Lung (tissue), 12 donors: ENCODE data around the gene USP38. TPM values are rescaled to one million over a fixed set of nuclear protein-coding genes. Genes with fewer than 3 reads are reported as not detected.
"Not testable (repeated sequence)": the region's sequence is repeated elsewhere in the genome, so short reads cannot be mapped to it uniquely, and the experiment has no call there.

Source experiments
- ATAC-seq: fragments of 200-7000 bp; cut with Tn5 transposase; one replicate; pipeline ENCODE4 v1.9.1; 2020; ENCODE audit warnings: moderate number of reproducible peaks; ENCODE audit not compliant: insufficient read depth, low FRiP score
- DNase-seq, 3 donors: peaks; one replicate each; pipeline ENCODE4 v3.0.0-alpha.2; 2013 to 2017
- H3K27ac ChIP-seq, 2 donors: one replicate each; pipeline ENCODE4 v1.5.1; 2013; ENCODE audit warnings: mild to moderate bottlenecking in 2 of 2, moderate library complexity in 2 of 2, control low read depth in 1 of 2, inconsistent platforms in 1 of 2, low read depth in 1 of 2, low read length in 1 of 2
- H3K27me3 ChIP-seq, 3 donors: one replicate each; pipeline ENCODE4 v1.5.1; 2013; ENCODE audit warnings: low read length in 2 of 3; ENCODE audit not compliant: control insufficient read depth in 3 of 3, insufficient read depth in 3 of 3
- H3K36me3 ChIP-seq, 4 donors: one replicate each; pipeline ENCODE4 v1.5.1; 2013; ENCODE audit warnings: low read length in 4 of 4, mild to moderate bottlenecking in 1 of 4, moderate library complexity in 1 of 4; ENCODE audit not compliant: control insufficient read depth in 4 of 4, insufficient read depth in 4 of 4
- H3K4me1 ChIP-seq, 5 donors: one replicate each; pipeline ENCODE4 v1.5.1; 2013; ENCODE audit warnings: low read length in 5 of 5, mild to moderate bottlenecking in 2 of 5, moderate library complexity in 1 of 5; ENCODE audit not compliant: control insufficient read depth in 5 of 5, insufficient read depth in 5 of 5
- H3K4me3 ChIP-seq: one replicate; pipeline ENCODE4 v1.5.1; 2013; ENCODE audit warnings: mild to moderate bottlenecking, control low read depth, moderate library complexity
- H3K9ac ChIP-seq, 2 donors: one replicate each; pipeline ENCODE4 v1.5.1; 2013; ENCODE audit warnings: low read length in 2 of 2, control low read depth in 1 of 2; ENCODE audit not compliant: insufficient read depth in 1 of 2
- H3K9me3 ChIP-seq, 4 donors: one replicate each; pipeline ENCODE4 v1.5.1; 2013; ENCODE audit warnings: low read length in 3 of 4, mild to moderate bottlenecking in 1 of 4, moderate library complexity in 1 of 4; ENCODE audit not compliant: control insufficient read depth in 4 of 4, insufficient read depth in 3 of 4
- WGBS, 2 donors: extraction: QIAGEN DNeasy Blood & Tissue Kit; methylation state at CpG; one replicate each; pipeline ENCODE4 v1.1.7; 2013; 5-methylcytosine and 5-hydroxymethylcytosine counted together
- polyA plus RNA-seq, 2 donors: library from polyadenylated mRNA; stranded (reverse); fragments of 200-250 nt; gene quantifications; one replicate each; pipeline ENCODE4 v1.2.1, GENCODE V29; 2013
- total RNA-seq, 2 donors: library from RNA; depleted of rRNA in 1 of 2; stranded (reverse); fragments of >200 nt in 1 of 2; gene quantifications; one replicate each; pipeline ENCODE4 v1.2.1, GENCODE V29; 2014 to 2021
- TF ChIP-seq, protein P1 (sequence below): IDR thresholded peaks from 2 replicates; pipeline ENCODE4 v1.5.1; 2012; ENCODE audit warnings: mild to moderate bottlenecking; ENCODE audit errors: control extremely low read depth, extremely low read depth
- donor health status: control.
- donor health status: control.
- donor health status: Bipolar disorder and iron deficiency.
- donor health status: healthy.
- donor health status: DM: yes; HTN: yes; CAD: no.

USP38 gene
- total and polyA plus RNA-seq, 4 donors, result 6.1 to 34.5 (median 18.8) TPM

DNA sequence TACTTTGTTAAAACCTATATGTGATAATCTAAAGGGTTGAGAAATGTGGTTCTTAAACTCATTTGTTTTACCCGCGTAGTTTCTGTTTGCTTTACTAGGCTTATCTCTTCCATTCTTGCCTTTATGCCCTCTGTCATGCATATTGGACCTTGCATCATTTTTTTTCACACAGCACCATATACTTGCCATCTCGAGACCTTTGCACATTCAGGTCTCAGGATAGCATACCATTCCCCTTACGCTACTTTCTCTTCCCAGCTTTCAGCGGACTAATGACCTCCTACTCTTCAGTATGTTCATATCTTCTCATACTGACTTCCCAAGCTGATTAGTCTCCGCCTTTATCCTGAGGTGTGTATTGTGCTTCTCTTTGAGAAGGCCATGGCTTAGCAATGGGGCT lies 40.5 kb downstream of the USP38 start:
- Histone ChIP-seq H3K4me1 (peaks cover 0 to 10% (median 0%) of the 10 kb centered on the region in 5 donors), H3K4me3 (no peak overlapping the region), H3K9me3 (no peaks in the 10 kb centered on the region), H3K27ac (no peak overlapping the region), H3K27me3 (no peaks in the 10 kb centered on the region), H3K9ac (no peak overlapping the region), H3K36me3 (peaks cover 3 to 8% (median 6%) of the 10 kb centered on the region in 4 donors)
- TF ChIP-seq, protein P1, sequence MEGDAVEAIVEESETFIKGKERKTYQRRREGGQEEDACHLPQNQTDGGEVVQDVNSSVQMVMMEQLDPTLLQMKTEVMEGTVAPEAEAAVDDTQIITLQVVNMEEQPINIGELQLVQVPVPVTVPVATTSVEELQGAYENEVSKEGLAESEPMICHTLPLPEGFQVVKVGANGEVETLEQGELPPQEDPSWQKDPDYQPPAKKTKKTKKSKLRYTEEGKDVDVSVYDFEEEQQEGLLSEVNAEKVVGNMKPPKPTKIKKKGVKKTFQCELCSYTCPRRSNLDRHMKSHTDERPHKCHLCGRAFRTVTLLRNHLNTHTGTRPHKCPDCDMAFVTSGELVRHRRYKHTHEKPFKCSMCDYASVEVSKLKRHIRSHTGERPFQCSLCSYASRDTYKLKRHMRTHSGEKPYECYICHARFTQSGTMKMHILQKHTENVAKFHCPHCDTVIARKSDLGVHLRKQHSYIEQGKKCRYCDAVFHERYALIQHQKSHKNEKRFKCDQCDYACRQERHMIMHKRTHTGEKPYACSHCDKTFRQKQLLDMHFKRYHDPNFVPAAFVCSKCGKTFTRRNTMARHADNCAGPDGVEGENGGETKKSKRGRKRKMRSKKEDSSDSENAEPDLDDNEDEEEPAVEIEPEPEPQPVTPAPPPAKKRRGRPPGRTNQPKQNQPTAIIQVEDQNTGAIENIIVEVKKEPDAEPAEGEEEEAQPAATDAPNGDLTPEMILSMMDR, result no peak
- no peak for ATAC-seq
- WGBS, 2 donors, result 80 to 94% methylated on average over 6 of the region's 6 CpGs
- no peak for DNase-seq

DNA sequence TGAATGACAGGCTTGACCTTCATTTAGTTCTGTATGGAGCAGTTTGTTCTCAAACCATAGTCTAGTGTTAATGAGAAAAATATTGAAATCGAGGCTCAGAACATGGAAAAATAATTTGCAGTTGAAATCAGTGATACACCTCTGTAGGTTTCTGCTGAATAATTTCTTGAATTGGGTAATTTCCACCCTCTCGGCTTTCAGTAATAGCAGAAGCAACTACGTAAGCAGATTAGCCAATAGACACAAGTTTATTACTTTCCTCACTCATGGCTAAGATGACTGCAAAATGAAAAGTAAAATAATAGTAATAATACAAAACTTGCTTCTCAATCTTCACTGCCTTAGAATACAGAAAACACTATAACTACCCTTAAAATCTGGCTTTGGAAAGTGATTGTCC lies 46.0 kb downstream of the USP38 start:
- no peaks in the 10 kb centered on the region for H3K4me1 ChIP-seq
- no peak overlapping the region for H3K4me3 ChIP-seq
- no peaks in the 10 kb centered on the region for H3K27me3 ChIP-seq
- no peak overlapping the region for H3K9ac ChIP-seq
- TF ChIP-seq, protein P1, result no peak
- H3K27ac ChIP-seq, result no peak overlapping the region
- H3K9me3 ChIP-seq, result no peaks in the 10 kb centered on the region
- peaks cover 0 to 2% (median under 1%) of the 10 kb centered on the region in 4 donors for H3K36me3 ChIP-seq
- 28 to 59% methylated on average over 3 of the region's 3 CpGs for WGBS, 2 donors
- ATAC-seq (no peak), DNase-seq (no peak)

DNA sequence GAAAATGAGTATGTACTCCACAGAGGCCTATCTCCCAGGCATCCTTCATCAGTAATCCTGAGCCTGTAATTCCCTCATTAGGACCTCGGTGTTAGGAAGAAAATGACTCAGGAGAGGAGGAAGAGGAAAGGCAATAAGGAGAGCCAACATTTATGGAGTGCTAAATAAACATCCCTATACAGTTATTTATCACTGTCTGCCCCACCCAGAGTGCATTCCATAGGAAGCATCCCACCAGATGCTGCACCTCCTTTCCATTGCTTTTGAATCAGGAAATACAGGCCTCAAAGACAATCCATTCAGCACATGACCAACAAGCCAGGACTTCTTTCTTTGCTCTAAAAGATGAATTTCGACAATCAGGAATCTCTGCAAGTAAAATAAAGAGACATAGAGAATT lies 47.6 kb downstream of the USP38 start:
- Histone ChIP-seq H3K27ac (no peak overlapping the region), H3K4me1 (no peaks in the 10 kb centered on the region), H3K27me3 (no peaks in the 10 kb centered on the region), H3K4me3 (no peak overlapping the region), H3K36me3 (no peaks in the 10 kb centered on the region), H3K9me3 (no peaks in the 10 kb centered on the region), H3K9ac (no peak overlapping the region)
- ATAC-seq (no peak), DNase-seq (no peak)
- WGBS, 2 donors, result 73 to 84% methylated on average over 2 of the region's 2 CpGs
- TF ChIP-seq, protein P1, result no peak

DNA sequence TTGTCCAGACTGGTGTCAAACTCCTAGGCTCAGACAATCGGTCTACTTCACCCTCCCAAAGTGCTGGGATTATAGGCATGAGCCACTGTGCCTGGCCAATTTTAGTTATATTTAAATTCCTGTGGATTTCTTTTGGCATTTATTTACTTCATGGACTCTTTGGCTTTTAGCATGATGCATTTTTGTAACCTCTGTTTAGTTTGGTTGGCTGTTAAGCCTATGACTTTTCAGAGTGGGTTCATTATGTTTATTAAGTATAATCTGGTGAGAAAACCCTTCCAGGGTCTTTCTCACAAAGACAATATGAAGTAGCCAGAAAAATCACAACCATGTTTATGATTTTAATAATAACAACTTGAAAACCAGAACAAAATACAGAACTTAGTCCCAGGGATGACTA lies 49.4 kb downstream of the USP38 start:
- H3K9me3 ChIP-seq, result no peaks in the 10 kb centered on the region
- TF ChIP-seq, protein P1, result no peak
- H3K4me3 ChIP-seq, result no peak overlapping the region
- ATAC-seq (no peak), DNase-seq (no peak)
- no peak overlapping the region for H3K9ac ChIP-seq
- 89% methylated on average over 1 of the region's 1 CpG for WGBS, 2 donors
- no peak overlapping the region for H3K27ac ChIP-seq
- H3K36me3 ChIP-seq, result no peaks in the 10 kb centered on the region
- H3K27me3 ChIP-seq, result no peaks in the 10 kb centered on the region
- no peaks in the 10 kb centered on the region for H3K4me1 ChIP-seq

DNA sequence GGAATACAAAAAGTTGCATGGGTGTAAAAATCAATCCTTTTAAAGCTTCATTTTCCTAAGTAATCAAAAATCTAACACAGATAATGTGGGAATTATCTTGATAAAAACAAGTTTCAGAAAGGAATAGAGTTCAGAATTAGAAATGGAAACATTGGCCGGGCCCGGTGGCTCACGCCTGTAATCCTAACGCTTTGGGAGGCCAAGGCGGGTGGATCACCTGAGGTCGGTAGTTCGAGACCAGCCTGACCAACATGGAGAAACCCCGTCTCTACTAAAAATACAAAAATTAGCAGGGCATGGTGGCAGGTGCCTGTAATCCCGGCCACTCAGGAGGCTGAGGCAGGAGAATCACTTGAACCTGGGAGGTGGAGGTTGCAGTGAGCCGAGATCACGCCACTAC lies 52.5 kb downstream of the USP38 start:
- not testable (repeated sequence) for H3K27ac ChIP-seq, H3K27me3 ChIP-seq
- 97% methylated on average over 11 of the region's 11 CpGs for WGBS, 2 donors

More for the DNA sequence above, 52.5 kb downstream of the USP38 start:
- H3K9ac ChIP-seq, H3K36me3 ChIP-seq, ATAC-seq, H3K4me1 ChIP-seq, DNase-seq, H3K9me3 ChIP-seq, H3K4me3 ChIP-seq: not testable (repeated sequence)
